Epithelial cell of proximal tubule (primary cell): ENCODE data around the gene IL18. TPM values are rescaled to one million over a fixed set of nuclear protein-coding genes. Genes with fewer than 3 reads are reported as not detected.
"Not testable (repeated sequence)": the region's sequence is repeated elsewhere in the genome, so short reads cannot be mapped to it uniquely, and the experiment has no call there.

ENCODE experiments used
- DNase-seq: peaks from one replicate; pipeline ENCODE4 v3.0.0-alpha.2; 2011; ENCODE audit warnings: low read depth
- H3K4me3 ChIP-seq: 2 replicates; pipeline ENCODE4 v1.5.1; 2011; ENCODE audit warnings: low read depth, mild to moderate bottlenecking, low read length
- CTCF ChIP-seq: conservative IDR thresholded peaks from 2 replicates; pipeline ENCODE4 v1.5.1; 2012; ENCODE audit warnings: low read depth, mild to moderate bottlenecking, low read length
- total RNA-seq: library from RNA; depleted of rRNA; stranded (reverse); fragments of >200 nt; gene quantifications from 2 replicates; pipeline ENCODE4 v1.2.3, GENCODE V29; 2015

The IL18 gene
- total RNA-seq, 1 donor from 2014 or later: 31.3 TPM

DNA sequence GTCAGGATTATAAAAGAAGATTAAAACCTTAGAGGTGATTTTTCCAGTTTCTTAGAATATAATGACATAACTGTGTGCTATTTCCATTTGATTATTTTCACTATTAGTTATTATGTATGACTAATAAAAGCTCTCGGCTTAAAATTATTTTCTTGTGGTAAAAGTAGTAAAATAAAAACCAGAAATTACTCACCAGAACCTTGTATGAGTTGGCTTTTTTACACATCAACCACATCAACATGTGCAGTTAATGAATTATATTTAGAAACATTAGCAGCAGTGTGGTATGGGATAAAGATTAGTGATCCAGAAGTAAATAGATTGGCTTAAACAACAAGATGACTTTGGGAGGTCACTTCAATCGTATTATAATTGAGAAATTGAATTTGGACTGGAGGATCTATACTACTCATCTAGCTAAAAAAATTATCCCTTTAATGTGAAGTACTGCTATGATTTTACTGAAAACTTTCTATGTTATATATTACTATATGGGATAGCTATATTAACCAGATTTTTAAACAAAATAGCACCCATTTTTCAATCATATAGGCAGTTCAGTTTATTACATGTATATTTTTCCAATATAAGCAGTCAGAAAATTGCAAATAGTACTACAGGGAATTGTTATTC, 8.6 kb upstream of the IL18 start:
- no peak for DNase-seq
- no peak overlapping the region for H3K4me3 ChIP-seq
- TF ChIP-seq CTCF: no peak

- TF ChIP-seq CTCF: no peak
- no peak within 1 kb of the TSS for H3K4me3 ChIP-seq
- no peak for DNase-seq
Measured at GRCh38 chr11:112167145-112167544, 3.3 kb upstream of the IL18 start, which contains the start of gene TEX12. TSS of gene TEX12 (plus strand) at chr11:112167372. CDS start at chr11:112169269, 1,897 bp downstream.

GRCh38 chr11:112166562-112166961, 2.7 kb upstream of the IL18 start:
- DNase-seq: no peak
- no peak overlapping the region for H3K4me3 ChIP-seq
- no peak for TF ChIP-seq CTCF

DNA sequence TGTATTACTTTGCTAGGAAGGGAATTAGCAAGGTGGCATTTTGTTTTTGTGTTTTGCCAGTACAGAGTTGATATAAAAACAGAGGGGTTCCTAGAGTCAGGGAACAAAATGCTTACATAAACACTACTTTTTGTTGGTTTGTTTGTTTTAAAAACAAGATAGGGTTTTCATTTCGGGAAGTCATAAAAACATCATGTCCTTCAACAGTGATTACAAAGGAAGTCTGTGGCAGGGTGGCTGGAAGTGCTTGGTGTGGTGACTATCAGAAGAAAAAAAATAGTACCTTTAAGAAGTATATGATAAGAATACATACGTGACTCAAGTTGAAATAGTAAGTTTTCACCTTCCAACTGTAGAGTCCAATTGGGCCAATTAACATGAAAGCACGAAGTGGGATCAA, 1.2 kb upstream of the IL18 start:
- DNase-seq: no peak
- TF ChIP-seq CTCF: no peak
- H3K4me3 ChIP-seq: no peak overlapping the region

GRCh38 chr11:112162761-112163546, 940 bp downstream of the IL18 start:
- no peak for TF ChIP-seq CTCF
- H3K4me3 ChIP-seq: peak overlapping the region; percentile 61
- DNase-seq: no peak

DNA sequence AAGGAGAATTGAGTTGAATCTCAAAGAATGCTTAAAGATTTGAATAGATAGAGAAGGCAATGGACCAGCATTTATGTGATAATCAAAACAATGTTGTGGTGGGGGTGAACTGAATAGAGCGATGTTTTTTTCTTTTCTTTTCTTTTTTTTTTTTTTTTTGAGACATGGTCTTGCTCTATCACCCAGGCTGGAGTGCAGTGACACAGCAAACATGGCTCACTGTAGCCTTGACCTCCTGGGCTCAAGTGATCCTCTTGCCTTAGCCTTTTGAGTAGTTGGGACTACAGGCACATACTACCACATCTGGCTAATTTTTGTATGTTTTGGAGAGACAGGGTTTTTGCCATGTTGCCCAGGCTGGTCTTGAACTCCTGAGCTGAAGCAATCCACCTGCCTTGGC, 1.7 kb downstream of the IL18 start:
- H3K4me3 ChIP-seq: peak overlapping the region; percentile 61
- DNase-seq: not testable (repeated sequence)

GRCh38 chr11:112161012-112161411, 2.9 kb downstream of the IL18 start:
- no peak for DNase-seq
- H3K4me3 ChIP-seq: no peak overlapping the region
- TF ChIP-seq CTCF: no peak
